SK-N-SH (cell line): ENCODE results near the gene DDI2. TPM values are rescaled to one million over a fixed set of nuclear protein-coding genes. Genes with fewer than 3 reads are reported as not detected.

Source experiments
- CTCF ChIA-PET: fragments of 300-600, 350-600 bp; formaldehyde crosslinking; extraction: SDS; loops from one replicate; lab custom pipeline; 2021; lab: Yijun Ruan, JAX
- POLR2A ChIA-PET: fragments of 350-600 bp; sonication (Branson Sonifier 250); formaldehyde crosslinking; extraction: SDS; loops from one replicate; lab custom pipeline; 2020; ENCODE audit warnings: antibody characterized with exemption, inconsistent platforms; lab: Yijun Ruan, JAX
- DNase-seq: peaks from one replicate; pipeline ENCODE4 v3.0.0; 2012
- H2AFZ ChIP-seq: fragments of 200-600 bp; sonication (generic); 2 replicates; pipeline ENCODE4 v1.8.1; 2016; ENCODE audit warnings: antibody characterized with exemption, mild to moderate bottlenecking, low read depth
- H3F3A ChIP-seq: fragments of 200-600 bp; sonication (generic); replicated peaks from 2 replicates; pipeline ENCODE3; 2016; ENCODE audit warnings: antibody characterized with exemption, mild to moderate bottlenecking; ENCODE audit not compliant: insufficient read depth
- H3K27ac ChIP-seq, 2 experiments: fragments of 200-500 bp in 1 of 2; fragments of 200-600 bp in 1 of 2; sonication (Bioruptor generic) in 1 of 2; sonication (generic), shearing (Covaris generic) in 1 of 2; 2 replicates each; pipeline versions ENCODE4 v1.5.1 to v1.6.1; 2014 to 2016; ENCODE audit warnings: low read depth in 2 of 2, inconsistent platforms in 1 of 2, low read length in 1 of 2, mild to moderate bottlenecking in 1 of 2, mixed read lengths in 1 of 2
- H3K27me3 ChIP-seq: fragments of 200-600 bp; sonication (generic), shearing (Covaris generic); 2 replicates; pipeline ENCODE4 v1.6.1; 2016; ENCODE audit warnings: mixed run types; ENCODE audit not compliant: insufficient read depth
- H3K36me3 ChIP-seq, 2 experiments: fragments of 200-500 bp in 1 of 2; fragments of 200-600 bp in 1 of 2; sonication (Bioruptor generic) in 1 of 2; sonication (generic) in 1 of 2; replicated peaks in 1 of 2; 2 replicates each; pipeline versions ENCODE3 to v1.5.1; 2014 to 2016; ENCODE audit warnings: low read length in 1 of 2, mild to moderate bottlenecking in 1 of 2; ENCODE audit not compliant: insufficient read depth in 2 of 2, control insufficient read depth in 1 of 2
- H3K4me1 ChIP-seq, 2 experiments: fragments of 200-500 bp in 1 of 2; fragments of 200-600 bp in 1 of 2; sonication (Bioruptor generic) in 1 of 2; sonication (generic), shearing (Covaris generic) in 1 of 2; 2 replicates each; pipeline versions ENCODE4 v1.5.1 to v1.6.1; 2014 to 2016; ENCODE audit warnings: low read depth in 1 of 2, low read length in 1 of 2, mixed run types in 1 of 2; ENCODE audit not compliant: insufficient read depth in 2 of 2, control insufficient read depth in 1 of 2
- H3K4me2 ChIP-seq: fragments of 200-600 bp; sonication (generic), shearing (Covaris generic); 2 replicates; pipeline ENCODE4 v1.6.1; 2017; ENCODE audit warnings: mixed run types
- H3K4me3 ChIP-seq, 2 experiments: fragments of 200-500 bp in 1 of 2; fragments of 200-600 bp in 1 of 2; sonication (Bioruptor generic) in 1 of 2; sonication (generic), shearing (Covaris generic) in 1 of 2; 2 replicates each; pipeline versions ENCODE4 v1.5.1 to v1.8.1; 2014 to 2016; ENCODE audit warnings: low read depth in 2 of 2, inconsistent platforms in 1 of 2, low read length in 1 of 2, mild to moderate bottlenecking in 1 of 2, mixed read lengths in 1 of 2, moderate library complexity in 1 of 2
- H3K79me2 ChIP-seq: fragments of 200-600 bp; sonication (generic); 2 replicates; pipeline ENCODE4 v1.8.1; 2017; ENCODE audit warnings: mild to moderate bottlenecking; ENCODE audit not compliant: insufficient read depth
- H3K9ac ChIP-seq: fragments of 200-600 bp; sonication (generic); 2 replicates; pipeline ENCODE4 v1.6.1; 2017; ENCODE audit warnings: mixed run types
- H3K9me2 ChIP-seq: fragments of 200-600 bp; sonication (generic); 2 replicates; pipeline ENCODE4 v1.6.1; 2017; ENCODE audit warnings: mixed run types
- H3K9me3 ChIP-seq: fragments of 200-600 bp; sonication (generic); 2 replicates; pipeline ENCODE4 v1.6.1; 2017; ENCODE audit warnings: mixed run types, mild to moderate bottlenecking, moderate library complexity
- H4K20me1 ChIP-seq: fragments of 200-600 bp; sonication (generic); 2 replicates; pipeline ENCODE4 v1.6.1; 2017; ENCODE audit warnings: mild to moderate bottlenecking, mixed run types; ENCODE audit not compliant: insufficient read depth
- ELF1 ChIP-seq: IDR thresholded peaks from 2 replicates; pipeline ENCODE4 v1.4.0; 2012
- FOSL2 ChIP-seq: IDR thresholded peaks from 2 replicates; pipeline ENCODE4 v1.4.0; 2012; ENCODE audit warnings: low read depth, mild to moderate bottlenecking, moderate library complexity, borderline replicate concordance
- GABPA ChIP-seq: IDR thresholded peaks from 2 replicates; pipeline ENCODE4 v1.4.0; 2012; ENCODE audit warnings: low read depth, mild to moderate bottlenecking
- GATA2 ChIP-seq: sonication (generic); formaldehyde crosslinking; IDR thresholded peaks from 2 replicates; pipeline ENCODE4 v1.5.0; 2020; ENCODE audit warnings: mild to moderate bottlenecking, missing genetic modification reagents
- JUND ChIP-seq: IDR thresholded peaks from 2 replicates; pipeline ENCODE4 v1.4.0; 2012
- MAX ChIP-seq: IDR thresholded peaks from 2 replicates; pipeline ENCODE4 v1.4.0; 2012; ENCODE audit warnings: low read depth
- NFIC ChIP-seq: IDR thresholded peaks from 2 replicates; pipeline ENCODE4 v1.4.0; 2012; ENCODE audit warnings: borderline replicate concordance
- POLR2AphosphoS5 ChIP-seq: IDR thresholded peaks from 2 replicates; pipeline ENCODE4 v1.6.1; 2012; ENCODE audit warnings: low read depth, low read length
- RAD21 ChIP-seq: IDR thresholded peaks from 2 replicates; pipeline ENCODE4 v1.6.1; 2012; ENCODE audit warnings: mild to moderate bottlenecking, low read length
- RCOR1 ChIP-seq: fragments of 150-350 bp; IDR thresholded peaks from 2 replicates; pipeline ENCODE4 v1.6.1; 2017; ENCODE audit warnings: antibody characterized with exemption, low read length
- RXRA ChIP-seq: IDR thresholded peaks from 2 replicates; pipeline ENCODE4 v1.4.0; 2012; ENCODE audit warnings: low read depth, mild to moderate bottlenecking, borderline replicate concordance
- SMC3 ChIP-seq: IDR thresholded peaks from 2 replicates; pipeline ENCODE4 v1.6.1; 2012; ENCODE audit warnings: low read depth, low read length, improper control_type of control experiment
- TEAD4 ChIP-seq: IDR thresholded peaks from 2 replicates; pipeline ENCODE4 v1.4.0; 2012; ENCODE audit warnings: mild to moderate bottlenecking, borderline replicate concordance; ENCODE audit not compliant: insufficient read depth
- USF1 ChIP-seq: IDR thresholded peaks from 2 replicates; pipeline ENCODE4 v1.4.0; 2012; ENCODE audit warnings: low read depth, borderline replicate concordance
- ZBTB33 ChIP-seq: IDR thresholded peaks from 2 replicates; pipeline ENCODE4 v1.4.0; 2012; ENCODE audit warnings: low read depth, borderline replicate concordance
- WGBS: methylation state at CpG from one replicate; pipeline ENCODE4 v1.1.6; 2017; ENCODE audit warnings: low lambda C conversion rate; 5-methylcytosine and 5-hydroxymethylcytosine counted together
- polyA plus RNA-seq, 3 experiments: library from polyadenylated mRNA; depleted of rRNA; stranded (reverse); fragments of >200 nt; gene quantifications; 2 replicates each; pipeline ENCODE4 v1.2.3, GENCODE V29; 2012
- TF ChIP-seq, protein P1 (sequence below): IDR thresholded peaks from 2 replicates; pipeline ENCODE4; 2012
- TF ChIP-seq, protein P2 (sequence below): fragments of 150-350 bp; IDR thresholded peaks from 2 replicates; pipeline ENCODE4 v1.6.1; 2017; ENCODE audit warnings: antibody characterized with exemption, low read length, low read depth, borderline replicate concordance

Gene DDI2
- polyA plus RNA-seq, 1 of the 3 experiments (the other 2 are of a cell fraction) = 2.8 TPM

GRCh38 chr1:15692121-15692682 is 74.9 kb downstream of the DDI2 start:
- no peak overlapping the region for H3K4me2 ChIP-seq
- 96% methylated on average over 5 of the region's 5 CpGs for WGBS
- peaks cover 96% of the 10 kb centered on the region for H3K79me2 ChIP-seq
- no peaks in the 10 kb centered on the region for H3K4me1 ChIP-seq
- no peaks in the 10 kb centered on the region for H3K27me3 ChIP-seq
- H2AFZ ChIP-seq = no peak overlapping the region
- POLR2A ChIA-PET = no interaction called here
- no peaks in the 10 kb centered on the region for H3K36me3 ChIP-seq
- H3K9me3 ChIP-seq = no peaks in the 10 kb centered on the region
- no peak for TF ChIP-seq NFIC
- TF ChIP-seq, protein P1, sequence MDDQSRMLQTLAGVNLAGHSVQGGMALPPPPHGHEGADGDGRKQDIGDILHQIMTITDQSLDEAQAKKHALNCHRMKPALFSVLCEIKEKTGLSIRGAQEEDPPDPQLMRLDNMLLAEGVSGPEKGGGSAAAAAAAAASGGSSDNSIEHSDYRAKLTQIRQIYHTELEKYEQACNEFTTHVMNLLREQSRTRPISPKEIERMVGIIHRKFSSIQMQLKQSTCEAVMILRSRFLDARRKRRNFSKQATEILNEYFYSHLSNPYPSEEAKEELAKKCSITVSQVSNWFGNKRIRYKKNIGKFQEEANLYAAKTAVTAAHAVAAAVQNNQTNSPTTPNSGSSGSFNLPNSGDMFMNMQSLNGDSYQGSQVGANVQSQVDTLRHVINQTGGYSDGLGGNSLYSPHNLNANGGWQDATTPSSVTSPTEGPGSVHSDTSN = no peak
- no peak for TF ChIP-seq JUND
- no peak for TF ChIP-seq RCOR1
- TF ChIP-seq RAD21 = no peak
- TF ChIP-seq MAX = no peak
- no peak for TF ChIP-seq TEAD4
- TF ChIP-seq ZBTB33 = no peak
- no peak for TF ChIP-seq FOSL2
- TF ChIP-seq ELF1 = no peak
- no peak for TF ChIP-seq GATA2 (CRISPR knock-in tag)
- no peak for TF ChIP-seq RXRA
- no peak for TF ChIP-seq SMC3
- TF ChIP-seq POLR2AphosphoS5 = no peak
- TF ChIP-seq, protein P2, sequence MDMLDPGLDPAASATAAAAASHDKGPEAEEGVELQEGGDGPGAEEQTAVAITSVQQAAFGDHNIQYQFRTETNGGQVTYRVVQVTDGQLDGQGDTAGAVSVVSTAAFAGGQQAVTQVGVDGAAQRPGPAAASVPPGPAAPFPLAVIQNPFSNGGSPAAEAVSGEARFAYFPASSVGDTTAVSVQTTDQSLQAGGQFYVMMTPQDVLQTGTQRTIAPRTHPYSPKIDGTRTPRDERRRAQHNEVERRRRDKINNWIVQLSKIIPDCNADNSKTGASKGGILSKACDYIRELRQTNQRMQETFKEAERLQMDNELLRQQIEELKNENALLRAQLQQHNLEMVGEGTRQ = no peak
- no peak for TF ChIP-seq GABPA
- TF ChIP-seq USF1 = no peak
- no peak overlapping the region for H3K27ac ChIP-seq
- DNase-seq = no peak
- no peaks in the 10 kb centered on the region for H3K9me2 ChIP-seq
- no peaks in the 10 kb centered on the region for H3F3A ChIP-seq
- peaks cover 23% of the 10 kb centered on the region for H4K20me1 ChIP-seq
- no peak overlapping the region for H3K9ac ChIP-seq
- H3K4me3 ChIP-seq = no peak overlapping the region
- CTCF ChIA-PET = no interaction called here
